Breast epithelium (tissue), 4 donors: ENCODE data around the gene MAP3K3. TPM values are rescaled to one million over a fixed set of nuclear protein-coding genes. Genes with fewer than 3 reads are reported as not detected.
A peak's percentile ranks its signal among the peaks of the same experiment; 100 is the strongest.

Experiments used
- DNase-seq, 2 donors: peaks; one replicate each; pipeline ENCODE4 v3.0.0-alpha.2; 2019; ENCODE audit warnings: low spot score in 2 of 2
- H3K27ac ChIP-seq, 2 donors: fragments of 200-600 bp; sonication (generic) in 1 of 2; one replicate each; pipeline ENCODE4 v1.5.1; 2016 to 2019; ENCODE audit warnings: mild to moderate bottlenecking in 1 of 2
- H3K27me3 ChIP-seq, 2 donors: fragments of 200-600 bp; sonication (generic) in 1 of 2; one replicate each; pipeline versions ENCODE4 v1.5.1 to v1.6.0; 2017 to 2019; ENCODE audit warnings: control low read depth in 1 of 2, mild to moderate bottlenecking in 1 of 2
- H3K36me3 ChIP-seq: fragments of 200-600 bp; one replicate; pipeline ENCODE4 v1.5.1; 2019
- H3K4me1 ChIP-seq, 2 donors: fragments of 200-600 bp; sonication (generic); one replicate each; pipeline ENCODE4 v1.5.1; 2016 to 2019; ENCODE audit warnings: control low read depth in 1 of 2
- H3K4me3 ChIP-seq, 3 donors: fragments of 200-600 bp; sonication (generic); 1 replicate in 2 of 3; 2 replicates in 1 of 3; pipeline ENCODE4 v1.5.1; 2016 to 2019; ENCODE audit warnings: mild to moderate bottlenecking in 3 of 3, moderate library complexity in 2 of 3
- H3K9me3 ChIP-seq, 2 donors: fragments of 200-600 bp; sonication (generic) in 1 of 2; one replicate each; pipeline ENCODE4 v1.5.1; 2016 to 2019; ENCODE audit warnings: control low read depth in 1 of 2
- CTCF ChIP-seq, 3 donors: fragments of 450-650 bp; IDR thresholded peaks; one replicate each; pipeline ENCODE4 v1.5.1; 2016 to 2017; ENCODE audit warnings: antibody characterized with exemption in 3 of 3, mild to moderate bottlenecking in 3 of 3, moderate library complexity in 3 of 3
- POLR2A ChIP-seq: fragments of 450-650 bp; IDR thresholded peaks from one replicate; pipeline ENCODE4 v1.6.1; 2016; ENCODE audit warnings: antibody characterized with exemption, mild to moderate bottlenecking, moderate library complexity
- POLR2AphosphoS5 ChIP-seq, 3 donors: sonication (generic); formaldehyde crosslinking; IDR thresholded peaks; one replicate each; pipeline ENCODE4 v1.6.1; 2017; ENCODE audit warnings: antibody characterized with exemption in 3 of 3
- intact Hi-C: fragments of 100-400 bp; cut with DNase I; formaldehyde crosslinking; loops from one replicate; pipeline ENCODE4 v1.15.1; 2023; ENCODE audit warnings: low total_unique reads
- total RNA-seq, 3 donors: library from RNA; depleted of rRNA; stranded (reverse); fragments of >200 nt; gene quantifications; one replicate each; pipeline ENCODE4 v1.1.0, GENCODE V29; 2016

The MAP3K3 gene
- total RNA-seq = 10 to 100 TPM; 44.9 to 60.0 (median 47.9) TPM

DNA sequence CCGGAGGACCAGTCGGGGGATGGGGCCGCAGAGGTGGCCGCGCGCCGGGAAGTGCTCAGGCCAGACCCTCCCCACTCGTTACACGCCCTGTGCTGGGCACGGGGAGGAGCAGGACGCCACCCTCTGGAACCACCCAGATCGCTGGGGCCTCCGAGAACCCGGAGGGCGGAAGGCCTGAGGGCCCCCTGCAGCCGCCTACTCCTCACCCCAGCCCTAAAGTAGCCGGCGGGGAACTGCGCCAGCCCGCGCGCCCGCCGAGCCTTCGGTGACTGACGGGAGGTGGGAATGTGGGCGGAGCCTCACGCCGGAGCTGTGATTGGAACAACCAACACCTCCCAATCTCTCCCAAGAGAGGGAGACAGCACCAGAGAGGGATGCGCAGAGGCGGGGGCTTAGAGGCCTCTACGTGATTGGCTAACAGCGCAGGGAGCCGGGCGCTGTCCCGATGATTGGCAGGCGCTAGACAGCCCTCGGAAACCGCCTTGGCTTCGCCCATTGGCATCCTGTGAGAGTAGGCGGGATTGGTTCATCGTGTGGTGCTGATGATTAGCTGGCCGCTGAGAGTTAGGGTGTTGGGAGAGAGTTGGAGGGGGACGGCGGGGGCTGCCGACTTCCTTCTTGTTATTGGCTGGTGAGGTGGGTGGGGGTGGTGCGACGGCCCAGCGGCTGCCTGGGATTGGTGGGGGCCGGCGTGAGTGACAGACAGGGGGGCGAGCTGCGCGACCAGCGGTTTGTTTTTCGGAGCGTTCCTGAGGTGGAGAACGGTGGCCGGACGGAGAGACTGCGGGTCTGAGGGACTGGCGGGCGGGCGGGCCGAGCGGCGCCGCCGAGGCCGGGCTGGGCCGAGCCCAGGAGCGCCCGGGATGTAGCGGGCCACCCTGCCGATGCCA is at the start of gene MAP3K3:
TSS of gene MAP3K3 (plus strand) at position 734 of the 890 bp plus-strand sequence. CDS start 343 bp downstream, outside the sequence.
- peak; percentile 98 to 100 for DNase-seq
- Histone ChIP-seq H3K27me3 (no peaks in the 10 kb centered on the region), H3K36me3 (no peaks in the 10 kb centered on the region), H3K4me3 (peak within 1 kb of the TSS; percentile 76 to 82 (median 81)), H3K27ac (peak within 1 kb of the TSS; percentile 86 to 97), H3K9me3 (no peaks in the 10 kb centered on the region), H3K4me1 (peaks cover 0 to 21% of the 10 kb centered on the region in 2 donors)
- intact Hi-C loops = no loop called here
- TF ChIP-seq POLR2A (peak; percentile 74), CTCF (IDR thresholded peaks at IDR 0.05) (no peak), POLR2AphosphoS5 (IDR thresholded peaks at IDR 0.05) (peak; percentile 66 to 78 (median 72))

GRCh38 chr17:63573634-63574033 is 48.6 kb upstream of the MAP3K3 start:
- H3K36me3 ChIP-seq = no peaks in the 10 kb centered on the region
- intact Hi-C loops = no loop called here
- H3K27ac ChIP-seq = no peak overlapping the region
- TF ChIP-seq CTCF (IDR thresholded peaks at IDR 0.05) (peak in 1 of 3 donors; percentile 21), POLR2AphosphoS5 (IDR thresholded peaks at IDR 0.05) (no peak)
- no peak for DNase-seq
- no peaks in the 10 kb centered on the region for H3K4me1 ChIP-seq
- H3K4me3 ChIP-seq = no peak overlapping the region
- no peaks in the 10 kb centered on the region for H3K9me3 ChIP-seq
- no peaks in the 10 kb centered on the region for H3K27me3 ChIP-seq

DNA sequence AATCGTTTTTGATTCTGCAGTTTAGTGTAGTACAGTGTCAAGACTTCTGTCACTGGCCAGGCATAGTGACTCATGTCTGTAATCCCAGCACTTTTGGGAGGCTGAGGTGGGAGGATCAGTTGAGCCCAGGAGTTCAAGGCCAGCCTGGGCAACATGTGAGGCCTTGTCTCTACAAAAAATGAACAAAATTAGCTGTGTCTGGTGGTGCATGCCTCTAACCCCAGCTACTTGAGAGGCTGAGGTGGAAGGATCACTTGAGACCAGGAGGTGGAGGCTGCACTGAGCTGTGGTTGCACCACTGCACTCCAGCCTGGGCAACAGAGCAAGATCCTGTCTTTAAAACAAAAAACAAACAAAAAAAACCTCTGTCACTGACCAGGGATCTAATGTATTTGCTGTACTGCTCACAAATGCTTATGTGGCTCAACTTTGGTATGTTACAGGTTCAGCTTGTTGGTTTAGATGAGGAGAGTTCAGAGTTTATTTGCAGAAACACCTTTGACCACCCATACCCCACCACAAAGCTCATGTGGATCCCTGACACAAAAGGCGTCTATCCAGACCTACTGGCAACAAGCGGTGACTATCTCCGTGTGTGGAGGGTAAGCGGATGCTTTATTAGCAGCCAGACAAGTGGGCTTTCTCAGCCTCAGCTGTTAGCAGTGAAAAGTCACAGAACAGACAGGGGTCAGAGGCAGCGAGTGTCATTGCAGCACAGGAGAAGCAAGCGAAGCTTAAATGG is 44.0 kb upstream of the MAP3K3 start:
- intact Hi-C loops = no loop called here
- Histone ChIP-seq H3K36me3 (peaks cover 6% of the 10 kb centered on the region), H3K9me3 (no peaks in the 10 kb centered on the region), H3K4me3 (no peak overlapping the region), H3K27me3 (no peaks in the 10 kb centered on the region), H3K4me1 (no peaks in the 10 kb centered on the region), H3K27ac (no peak overlapping the region)
- no peak for DNase-seq
- TF ChIP-seq POLR2AphosphoS5 (IDR thresholded peaks at IDR 0.05) (no peak), POLR2A (no peak), CTCF (IDR thresholded peaks at IDR 0.05) (no peak)

DNA sequence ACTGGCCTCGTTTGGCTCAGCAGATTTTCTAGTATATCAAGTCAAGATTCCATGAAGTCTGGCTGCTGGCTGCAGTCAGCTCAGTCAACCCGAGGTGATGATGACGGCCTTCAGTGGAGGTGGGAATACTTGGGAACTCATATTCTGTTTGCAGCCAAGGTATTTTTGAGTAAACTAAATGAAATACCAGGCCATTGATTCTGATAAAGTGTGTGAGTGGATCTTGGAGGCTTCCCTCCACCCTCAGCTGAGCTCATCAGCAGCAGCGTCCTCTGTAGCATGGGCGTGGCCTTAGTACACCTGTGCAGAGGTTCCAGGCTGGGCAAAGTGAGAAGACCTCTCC is 43.5 kb upstream of the MAP3K3 start:
- Histone ChIP-seq H3K27ac (no peak overlapping the region), H3K36me3 (peaks cover 9% of the 10 kb centered on the region), H3K4me3 (no peak overlapping the region), H3K4me1 (no peaks in the 10 kb centered on the region), H3K9me3 (no peaks in the 10 kb centered on the region), H3K27me3 (no peaks in the 10 kb centered on the region)
- DNase-seq = no peak
- intact Hi-C loops = no loop called here
- no peak for TF ChIP-seq POLR2AphosphoS5 (IDR thresholded peaks at IDR 0.05)

GRCh38 chr17:63579633-63580032 is 42.6 kb upstream of the MAP3K3 start:
- no peaks in the 10 kb centered on the region for H3K9me3 ChIP-seq
- H3K27me3 ChIP-seq = no peaks in the 10 kb centered on the region
- intact Hi-C loops = no loop called here
- H3K27ac ChIP-seq = no peak overlapping the region
- TF ChIP-seq POLR2AphosphoS5 (IDR thresholded peaks at IDR 0.05) = no peak
- no peak for DNase-seq
- H3K4me3 ChIP-seq = no peak overlapping the region
- peaks cover 12% of the 10 kb centered on the region for H3K36me3 ChIP-seq
- no peaks in the 10 kb centered on the region for H3K4me1 ChIP-seq

- intact Hi-C loops = no loop called here
- TF ChIP-seq CTCF (IDR thresholded peaks at IDR 0.05) (no peak), POLR2AphosphoS5 (IDR thresholded peaks at IDR 0.05) (no peak), POLR2A (no peak)
- no peak overlapping the region for H3K27ac ChIP-seq
- no peak overlapping the region for H3K4me3 ChIP-seq
- no peaks in the 10 kb centered on the region for H3K4me1 ChIP-seq
- H3K9me3 ChIP-seq = no peaks in the 10 kb centered on the region
- no peak for DNase-seq
- H3K36me3 ChIP-seq = peaks cover 10% of the 10 kb centered on the region
- no peaks in the 10 kb centered on the region for H3K27me3 ChIP-seq
Measured at GRCh38 chr17:63587770-63588169, 34.4 kb upstream of the MAP3K3 start.
